CD14-positive monocyte (primary cell): Measurements from ENCODE around the gene VPS39. TPM values are rescaled to one million over a fixed set of nuclear protein-coding genes. Genes with fewer than 3 reads are reported as not detected.
A peak's percentile ranks its signal among the peaks of the same experiment; 100 is the strongest.

Experiments
- DNase-seq, 3 donors: peaks; one replicate each; pipeline ENCODE4 v3.0.0-alpha.2; 2011 to 2022
- H2AFZ ChIP-seq: 2 replicates; pipeline ENCODE4 v1.6.0; 2012; ENCODE audit warnings: mild to moderate bottlenecking, low read depth, low read length, inconsistent platforms; ENCODE audit not compliant: insufficient read depth, poor library complexity, severe bottlenecking
- H3K27ac ChIP-seq, 2 donors: 1 replicate in 1 of 2; 2 replicates in 1 of 2; pipeline ENCODE4 v1.5.1; 2012 to 2013; ENCODE audit warnings: low read length in 2 of 2, control low read depth in 1 of 2, inconsistent platforms in 1 of 2, low read depth in 1 of 2, mild to moderate bottlenecking in 1 of 2
- H3K27me3 ChIP-seq, 2 donors: one replicate each; pipeline versions ENCODE4 v1.6.0 to v1.6.1; 2011 to 2013; ENCODE audit warnings: low read length in 2 of 2; ENCODE audit not compliant: control insufficient read depth in 2 of 2, insufficient read depth in 2 of 2
- H3K36me3 ChIP-seq, 2 donors: replicated peaks in 1 of 2; 1 replicate in 1 of 2; 2 replicates in 1 of 2; pipeline versions ENCODE4 v1.5.1 to v1.6.1; 2012 to 2013; ENCODE audit warnings: low read length in 2 of 2, control low read depth in 1 of 2, inconsistent platforms in 1 of 2, mild to moderate bottlenecking in 1 of 2; ENCODE audit not compliant: insufficient read depth in 2 of 2, control insufficient read depth in 1 of 2
- H3K4me1 ChIP-seq, 2 donors: 1 replicate in 1 of 2; 2 replicates in 1 of 2; pipeline versions ENCODE4 v1.5.1 to v1.6.1; 2012 to 2013; ENCODE audit warnings: low read length in 2 of 2, control low read depth in 1 of 2, inconsistent platforms in 1 of 2, mild to moderate bottlenecking in 1 of 2, moderate library complexity in 1 of 2; ENCODE audit not compliant: insufficient read depth in 2 of 2, control insufficient read depth in 1 of 2
- H3K4me2 ChIP-seq: replicated peaks from 2 replicates; pipeline ENCODE3; 2012; ENCODE audit warnings: low read length, moderate library complexity, mild to moderate bottlenecking; ENCODE audit not compliant: poor library complexity, severe bottlenecking; ENCODE audit errors: extremely low read depth
- H3K4me3 ChIP-seq, 3 experiments: fragments of 200-600 bp in 1 of 3; sonication (generic) in 1 of 3; replicated peaks in 1 of 3; 1 replicate in 2 of 3; 2 replicates in 1 of 3; pipeline ENCODE4 v1.5.1; 2011 to 2013; ENCODE audit warnings: low read length in 3 of 3, mild to moderate bottlenecking in 3 of 3, control low read depth in 2 of 3, low read depth in 2 of 3, inconsistent platforms in 1 of 3, moderate library complexity in 1 of 3
- H3K79me2 ChIP-seq: 2 replicates; pipeline ENCODE4 v1.6.0; 2012; ENCODE audit warnings: mild to moderate bottlenecking, control low read depth, inconsistent platforms, low read length, moderate library complexity; ENCODE audit not compliant: insufficient read depth
- H3K9ac ChIP-seq: 2 replicates; pipeline ENCODE4 v1.6.0; 2017; ENCODE audit warnings: low read length, mild to moderate bottlenecking; ENCODE audit not compliant: insufficient read depth, poor library complexity, severe bottlenecking
- H3K9me3 ChIP-seq, 2 donors: replicated peaks in 1 of 2; 1 replicate in 1 of 2; 2 replicates in 1 of 2; pipeline versions ENCODE4 v1.5.1 to v1.6.1; 2012 to 2013; ENCODE audit warnings: low read length in 2 of 2, control low read depth in 1 of 2; ENCODE audit not compliant: control insufficient read depth in 1 of 2, insufficient read depth in 1 of 2
- H4K20me1 ChIP-seq: 2 replicates; pipeline ENCODE4 v1.6.0; 2012; ENCODE audit warnings: mild to moderate bottlenecking, low read length, control low read depth, moderate library complexity; ENCODE audit not compliant: insufficient read depth
- H3K27ac Mint-ChIP-seq, 7 donors: one replicate each; pipeline ENCODE4 v1.8.0; 2020; ENCODE audit warnings: mild to moderate bottlenecking in 7 of 7, mixed read lengths in 7 of 7, moderate library complexity in 6 of 7, inconsistent platforms in 2 of 7
- H3K27me3 Mint-ChIP-seq, 3 donors: one replicate each; pipeline ENCODE4 v1.8.0; 2021 to 2022; ENCODE audit warnings: low read depth in 3 of 3, mild to moderate bottlenecking in 3 of 3, mixed read lengths in 3 of 3, moderate library complexity in 3 of 3, inconsistent platforms in 1 of 3
- H3K36me3 Mint-ChIP-seq, 2 donors: one replicate each; pipeline ENCODE4 v1.8.0; 2020; ENCODE audit warnings: mixed read lengths in 2 of 2, inconsistent platforms in 1 of 2, mild to moderate bottlenecking in 1 of 2
- H3K4me1 Mint-ChIP-seq: one replicate; pipeline ENCODE4 v1.8.0; 2020; ENCODE audit warnings: mild to moderate bottlenecking, mixed read lengths
- H3K4me3 Mint-ChIP-seq, 2 donors: one replicate each; pipeline ENCODE4 v1.8.0; 2020; ENCODE audit warnings: mild to moderate bottlenecking in 2 of 2, mixed read lengths in 2 of 2, moderate library complexity in 1 of 2
- H3K9me3 Mint-ChIP-seq, 7 donors: one replicate each; pipeline ENCODE4 v1.8.0; 2020 to 2022; ENCODE audit warnings: mixed read lengths in 7 of 7, mild to moderate bottlenecking in 6 of 7, moderate library complexity in 6 of 7, inconsistent platforms in 2 of 7
- CTCF ChIP-seq: fragments of 200-600 bp; IDR thresholded peaks from one replicate; pipeline ENCODE4 v1.8.0; 2022; ENCODE audit warnings: antibody characterized with exemption, mild to moderate bottlenecking
- WGBS: methylation state at CpG from one replicate; pipeline ENCODE4 v1.1.5; 2013; ENCODE audit warnings: missing lambda C conversion rate; ENCODE audit not compliant: insufficient coverage; 5-methylcytosine and 5-hydroxymethylcytosine counted together
- intact Hi-C, 2 donors: fragments of 100-400 bp; cut with micrococcal nuclease; formaldehyde crosslinking; loops; one replicate each; pipeline versions ENCODE4 v1.15.0 to v1.15.1; 2023
- polyA plus RNA-seq, 3 donors: library from polyadenylated mRNA; depleted of rRNA in 1 of 3; unstranded in 2 of 3; stranded (reverse) in 1 of 3; fragments of 300-500 nt in 2 of 3; fragments of >200 nt in 1 of 3; fragmentation: Illumina TruSeq in 2 of 3; gene quantifications; 1 replicate in 2 of 3; 2 replicates in 1 of 3; pipeline ENCODE4 v1.2.3, GENCODE V29; 2012 to 2021

Gene VPS39
- polyA plus RNA-seq, 3 donors = 16.8 to 102 (median 25.8) TPM

GRCh38 chr15:42210696-42211095, 2.6 kb upstream of the VPS39 start:
- Histone ChIP-seq H3K36me3 (peaks cover 40 to 67% of the 10 kb centered on the region in 2 donors), H4K20me1 (peaks cover 16% of the 10 kb centered on the region), H3K4me2 (no peak overlapping the region), H3K9me3 (no peaks in the 10 kb centered on the region), H3K27ac (no peak overlapping the region), H2AFZ (no peak overlapping the region), H3K4me3 (no peak overlapping the region), H3K4me1 (peaks cover 14 to 19% of the 10 kb centered on the region in 2 donors), H3K27me3 (no peaks in the 10 kb centered on the region), H3K9ac (no peak overlapping the region), H3K79me2 (peaks cover 25% of the 10 kb centered on the region)
- Mint-ChIP-seq H3K27me3 (no peaks in the 10 kb centered on the region), H3K4me3 (no peak overlapping the region), H3K9me3 (no peaks in the 10 kb centered on the region), H3K36me3 (peaks cover 51 to 52% of the 10 kb centered on the region in 2 donors), H3K27ac (no peak overlapping the region), H3K4me1 (peaks cover 19% of the 10 kb centered on the region)
- WGBS = 96% methylated on average over 3 of the region's 4 CpGs
- intact Hi-C loops = no loop called here
- TF ChIP-seq CTCF = no peak
- no peak for DNase-seq

GRCh38 chr15:42206406-42206805, 1.7 kb downstream of the VPS39 start:
- Mint-ChIP-seq H3K27ac (peak overlapping the region in 1 of 7 donors; percentile 30), H3K4me1 (peaks cover 29% of the 10 kb centered on the region), H3K36me3 (peaks cover 27 to 36% of the 10 kb centered on the region in 2 donors), H3K4me3 (no peak overlapping the region), H3K9me3 (no peaks in the 10 kb centered on the region), H3K27me3 (no peaks in the 10 kb centered on the region)
- Histone ChIP-seq H3K79me2 (peaks cover 61% of the 10 kb centered on the region), H3K36me3 (peaks cover 15 to 38% of the 10 kb centered on the region in 2 donors), H3K4me1 (peaks cover 14 to 19% of the 10 kb centered on the region in 2 donors), H2AFZ (no peak overlapping the region), H3K4me3 (peak overlapping the region in 1 of 3 experiments; percentile 92), H4K20me1 (peaks cover 42% of the 10 kb centered on the region), H3K9ac (no peak overlapping the region), H3K27me3 (no peaks in the 10 kb centered on the region), H3K4me2 (no peak overlapping the region), H3K9me3 (no peaks in the 10 kb centered on the region), H3K27ac (no peak overlapping the region)
- DNase-seq = no peak
- no peak for TF ChIP-seq CTCF
- no CpG with 5 or more reads among the region's 4 CpGs for WGBS
- intact Hi-C loops = no loop called here
